CD4-positive, alpha-beta T cell treated with Interleukin-4 for 1 hour (primary cell): ENCODE data around the gene ELK3.

Experiments
- DNase-seq, 2 donors: peaks; one replicate each; pipeline ENCODE4 v3.0.0-alpha.2; 2020 to 2022

ELK3 gene

GRCh38 chr12:96190413-96191108 is 3.6 kb upstream of the ELK3 start:
- DNase-seq = no peak

DNA sequence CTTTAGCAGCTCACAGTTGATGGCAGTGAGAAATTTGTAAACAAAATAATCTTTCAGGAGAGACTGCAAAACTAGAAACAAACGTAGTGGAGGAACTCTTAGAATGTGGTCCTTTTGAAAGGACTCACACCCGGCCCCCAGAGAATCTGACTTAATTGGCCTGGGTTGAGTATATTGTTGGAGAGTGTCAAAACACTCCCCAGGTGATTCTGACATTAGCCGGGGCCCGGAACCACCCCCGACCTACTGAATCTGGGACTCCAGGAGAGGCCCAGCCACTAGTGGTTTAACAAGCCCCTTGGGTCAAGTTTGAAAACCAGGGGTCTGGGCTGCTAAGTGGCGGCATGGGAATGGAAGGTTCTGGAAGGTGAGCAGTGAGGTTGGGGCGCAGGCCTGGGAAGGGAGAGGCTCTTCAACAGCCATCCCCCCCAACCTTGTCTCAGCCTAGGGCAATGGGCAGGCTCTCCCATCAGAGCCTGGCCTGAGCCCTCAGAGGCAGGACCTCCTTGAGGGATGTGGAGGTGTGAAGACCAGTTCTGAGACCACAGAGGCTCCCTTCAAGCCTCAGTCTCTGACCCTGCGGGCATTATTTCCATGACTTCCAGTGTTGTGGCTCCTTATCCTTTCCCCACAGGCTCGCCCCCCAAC is 1.1 kb upstream of the ELK3 start:
- DNase-seq = no peak

DNA sequence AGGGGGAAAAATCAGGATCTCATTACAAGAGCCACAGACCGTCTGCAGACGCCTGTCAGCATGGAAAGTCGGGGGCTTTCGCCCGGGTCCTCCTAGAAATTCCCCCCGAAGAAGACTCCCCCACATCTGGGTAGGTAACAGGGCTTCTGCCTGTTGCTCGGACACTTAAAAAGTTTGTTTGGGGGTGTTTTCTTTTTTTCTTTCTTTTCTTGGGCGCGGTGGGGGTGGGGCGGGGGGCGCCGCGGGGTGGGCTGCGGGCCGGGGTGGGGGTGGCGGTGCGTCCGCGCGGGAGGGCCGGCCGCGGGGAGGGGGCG is 358 bp downstream of the ELK3 start:
- no peak for DNase-seq

- DNase-seq = peak; percentile 86 to 88
Observed at GRCh38 chr12:96194971-96195844, 1.0 kb downstream of the ELK3 start.

GRCh38 chr12:96195845-96196451 is 1.8 kb downstream of the ELK3 start:
- DNase-seq = peak in 1 of 2 donors; percentile 14

DNA sequence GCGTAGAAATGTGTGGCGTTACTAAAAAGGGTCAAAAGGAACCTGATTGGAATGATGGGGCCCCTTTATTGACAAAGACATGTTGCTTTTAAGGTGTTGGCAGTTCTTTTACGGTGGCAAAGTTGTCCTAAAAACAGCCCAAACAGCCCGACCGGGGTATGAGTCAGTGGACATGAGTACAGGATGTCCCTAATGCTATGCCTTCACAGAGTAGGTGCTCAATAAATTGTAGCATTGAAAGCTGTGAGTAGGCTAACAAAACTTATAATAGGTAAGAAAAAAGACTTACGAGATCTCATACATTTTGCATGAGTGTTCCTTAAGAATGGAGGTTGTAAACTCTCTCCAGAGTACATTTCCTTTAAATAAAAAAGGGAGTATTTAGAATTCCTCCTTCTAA is 2.6 kb downstream of the ELK3 start:
- DNase-seq = no peak

DNA sequence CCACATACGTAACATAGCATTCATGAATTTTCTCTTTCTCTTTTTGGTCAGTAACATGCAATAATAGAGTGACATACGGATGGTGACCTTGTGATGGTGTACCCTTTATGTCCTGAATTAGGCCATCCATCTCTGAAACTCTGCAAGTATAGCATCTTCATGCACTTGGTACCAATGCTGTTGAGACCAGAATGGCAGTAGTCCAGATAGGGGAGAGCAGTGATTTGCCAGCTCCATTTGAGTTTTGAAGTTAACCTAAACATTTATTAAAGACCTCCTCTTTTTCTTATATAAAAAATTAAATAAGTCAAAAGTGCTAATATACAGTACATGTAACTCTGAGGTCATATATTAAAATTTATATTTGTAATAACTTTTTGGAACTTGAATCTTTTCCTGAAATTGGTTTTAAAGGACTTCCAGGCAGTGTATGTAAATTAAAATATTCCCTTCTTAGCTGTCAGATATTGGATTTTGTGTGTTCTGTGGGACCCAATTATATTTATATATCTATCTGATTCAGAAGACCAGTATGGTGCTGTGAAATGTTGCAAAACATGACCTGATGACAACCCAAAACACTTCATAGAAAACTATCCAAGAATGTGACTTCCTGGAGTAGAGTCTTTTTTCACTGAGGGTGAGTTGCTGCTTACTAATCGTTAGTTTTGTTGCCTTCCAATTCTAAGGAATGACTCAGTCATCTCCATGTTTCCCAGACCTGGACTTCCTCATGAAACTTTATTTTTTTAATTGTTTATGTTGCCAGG is 3.5 kb downstream of the ELK3 start:
- no peak for DNase-seq

- DNase-seq = peak in 1 of 2 donors; percentile 60
Observed at GRCh38 chr12:96198965-96199364, 4.8 kb downstream of the ELK3 start.

GRCh38 chr12:96199464-96199863 is 5.3 kb downstream of the ELK3 start:
- DNase-seq = no peak

- DNase-seq = no peak
Observed at GRCh38 chr12:96201272-96202227, 7.4 kb downstream of the ELK3 start.

GRCh38 chr12:96204381-96204780 is 10.2 kb downstream of the ELK3 start:
- no peak for DNase-seq

DNA sequence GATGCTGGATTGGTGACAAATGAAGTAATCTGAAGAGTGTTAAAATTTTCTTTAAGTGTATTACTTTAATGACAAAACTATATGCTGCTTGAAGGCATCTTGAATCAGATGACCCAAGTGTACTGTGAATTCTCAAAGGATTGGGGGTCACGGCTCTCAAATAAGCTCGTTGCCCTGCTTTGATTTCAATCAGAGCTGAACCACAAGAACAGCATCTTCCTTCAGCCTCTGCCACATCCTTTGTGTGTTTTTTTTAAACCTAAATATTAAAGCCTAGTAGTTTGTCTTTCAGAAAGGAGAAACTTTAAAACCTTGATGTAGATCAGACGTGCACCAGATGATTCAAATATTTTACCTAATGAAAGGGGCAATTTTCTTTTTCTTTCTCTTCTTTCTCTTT is 11.7 kb downstream of the ELK3 start:
- peak in 1 of 2 donors; percentile 48 for DNase-seq

- DNase-seq = no peak
Observed at GRCh38 chr12:96206936-96207662, 12.9 kb downstream of the ELK3 start.

GRCh38 chr12:96208346-96208745 is 14.2 kb downstream of the ELK3 start:
- no peak for DNase-seq

DNA sequence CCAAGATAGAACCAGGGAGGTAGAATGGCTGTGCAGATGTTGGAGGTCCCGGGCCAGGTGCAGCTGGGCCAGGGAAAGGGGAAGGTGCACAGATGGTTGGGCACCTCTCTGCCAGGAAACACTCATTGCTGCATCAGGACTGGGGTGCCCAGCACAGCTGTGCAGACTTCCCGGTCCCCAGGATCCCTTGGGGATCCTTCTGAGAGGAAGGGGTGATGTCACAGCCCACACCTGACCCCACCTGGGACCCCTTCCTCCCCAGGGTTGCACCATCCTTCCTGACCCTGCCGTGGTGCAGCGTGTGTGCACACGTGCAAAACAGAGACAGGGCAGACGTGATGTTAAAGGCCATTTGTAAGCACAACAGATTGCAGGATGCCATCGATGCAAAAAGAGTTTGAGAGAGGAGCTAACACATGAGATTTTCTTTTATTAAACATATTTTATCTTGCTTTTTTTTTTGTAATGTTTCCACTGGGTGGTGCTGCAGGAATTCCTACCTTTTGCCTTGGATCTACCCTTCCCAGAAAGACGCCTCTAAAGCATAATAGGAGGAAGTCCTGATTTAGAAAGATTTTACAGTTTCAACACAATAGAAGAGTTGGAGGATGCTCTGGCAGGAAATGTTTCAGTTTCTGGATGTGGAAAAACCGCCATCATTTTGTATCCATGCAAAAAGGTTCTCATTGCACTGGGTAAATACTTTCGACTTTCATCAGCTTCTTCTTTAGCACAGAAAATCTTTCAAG is 14.8 kb downstream of the ELK3 start:
- DNase-seq = peak in 1 of 2 donors; percentile 45

DNA sequence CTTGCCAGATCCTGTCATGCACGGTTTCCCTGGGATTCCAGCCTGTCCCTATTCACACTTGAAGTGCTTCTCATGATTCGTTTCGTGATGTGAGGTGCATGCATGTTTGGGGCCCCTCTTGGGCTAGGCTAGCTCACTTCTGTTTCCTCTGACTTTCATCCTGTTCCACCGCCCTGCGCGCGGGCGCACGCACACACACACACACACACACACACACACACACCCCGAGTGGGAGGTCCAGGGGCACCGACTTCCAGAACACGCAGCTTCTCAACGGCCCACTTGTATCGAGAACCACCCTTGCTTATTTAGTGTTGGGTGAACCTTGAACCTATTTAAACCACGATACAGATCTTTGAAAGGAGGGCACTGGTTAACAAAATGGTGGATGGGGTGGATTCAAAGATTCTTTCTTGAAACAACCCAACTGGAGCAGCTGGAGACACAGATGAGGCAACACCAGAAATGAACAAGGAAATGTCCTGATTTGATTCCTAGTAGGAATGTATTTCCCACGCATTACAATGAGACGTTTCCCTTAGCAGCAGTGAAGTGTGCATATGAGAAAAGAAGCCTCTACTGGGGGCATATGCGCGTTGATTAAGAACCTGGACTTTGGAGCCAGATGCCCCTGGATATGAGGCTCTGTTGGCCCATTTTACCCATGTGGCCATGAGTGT is 16.3 kb downstream of the ELK3 start:
- peak; percentile 51 to 65 for DNase-seq

- DNase-seq = no peak
Observed at GRCh38 chr12:96211988-96212387, 17.8 kb downstream of the ELK3 start.

DNA sequence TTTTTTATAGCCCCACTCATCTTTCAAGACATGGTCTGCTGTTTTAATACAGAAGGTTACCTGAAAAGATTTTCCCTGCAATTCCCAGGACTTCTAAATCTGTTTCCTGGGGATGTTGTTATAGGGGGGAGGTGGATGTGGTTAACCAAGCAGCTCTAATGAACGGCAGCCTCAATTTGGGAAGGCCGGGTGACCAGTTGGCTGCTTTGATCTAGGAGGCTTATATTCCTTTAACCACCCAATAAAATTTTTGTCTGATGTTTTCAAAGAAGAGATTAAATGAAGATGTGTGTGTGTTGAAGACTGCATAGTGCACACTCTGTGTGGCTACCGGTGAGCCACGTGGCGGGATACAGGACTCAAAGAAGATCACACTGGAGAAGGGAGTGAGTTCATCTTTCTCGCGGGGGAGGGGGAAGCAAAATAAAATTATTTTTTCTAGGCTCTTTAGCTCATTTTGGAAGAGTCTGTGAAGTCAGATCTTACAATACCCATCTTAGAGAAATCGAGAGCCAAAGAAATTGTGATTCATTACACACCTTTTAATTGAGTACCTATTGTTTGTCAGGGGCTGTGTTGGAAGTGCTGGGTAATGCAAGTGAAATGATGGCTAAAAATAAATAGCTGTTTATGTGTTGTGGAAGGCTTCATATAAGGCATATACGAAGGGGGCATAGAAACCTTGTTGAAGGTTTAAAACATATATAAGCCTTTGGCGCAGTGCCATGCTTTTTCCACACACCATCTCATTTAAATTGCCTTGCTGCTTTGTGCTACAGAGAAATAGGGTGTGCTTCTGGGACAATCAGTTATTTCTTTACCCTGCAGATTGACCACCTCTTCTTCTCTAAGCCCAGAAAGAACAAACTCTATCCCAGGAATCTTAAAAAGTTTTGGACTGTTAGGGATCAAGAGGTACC is 18.5 kb downstream of the ELK3 start:
- no peak for DNase-seq
